B cell (primary cell): Measurements from ENCODE around the gene CEACAM1. TPM values are rescaled to one million over a fixed set of nuclear protein-coding genes. Genes with fewer than 3 reads are reported as not detected.
"Not testable (repeated sequence)": the region's sequence is repeated elsewhere in the genome, so short reads cannot be mapped to it uniquely, and the experiment has no call there.

ENCODE experiments used
- ATAC-seq: fragments of 200-7000 bp; cut with Tn5 transposase; one replicate; pipeline ENCODE4 v1.10.0; 2021; ENCODE audit warnings: low read depth, mild to moderate bottlenecking, moderate number of reproducible peaks, moderate library complexity
- CTCF ChIA-PET: fragments of 350-600 bp; sonication (Branson Sonifier 250); formaldehyde crosslinking; loops from one replicate; lab custom pipeline; 2021; ENCODE audit warnings: antibody characterized with exemption, inconsistent platforms; lab: Charles Lee
- POLR2A ChIA-PET: fragments of 350-600 bp; sonication (Branson Sonifier 250); formaldehyde crosslinking; loops from one replicate; lab custom pipeline; 2021; ENCODE audit warnings: antibody characterized with exemption; lab: Charles Lee
- DNase-seq: peaks from one replicate; pipeline ENCODE4 v3.0.0; 2013
- H2AFZ ChIP-seq: 2 replicates; pipeline ENCODE4 v1.6.1; 2012; ENCODE audit warnings: mild to moderate bottlenecking, low read depth, low read length; ENCODE audit not compliant: insufficient read depth, poor library complexity, severe bottlenecking
- H3K27ac ChIP-seq, 2 donors: 1 replicate in 1 of 2; 2 replicates in 1 of 2; pipeline ENCODE4 v1.5.1; 2012 to 2013; ENCODE audit warnings: low read length in 2 of 2, mild to moderate bottlenecking in 2 of 2, moderate library complexity in 1 of 2
- H3K27me3 ChIP-seq, 4 experiments: fragments of 200-600 bp in 1 of 4; sonication (generic) in 1 of 4; replicated peaks in 1 of 4; 1 replicate in 2 of 4; 2 replicates in 2 of 4; pipeline versions ENCODE4 v1.6.1 to v1.7.0; 2013 to 2016; ENCODE audit warnings: low read length in 3 of 4, mild to moderate bottlenecking in 2 of 4, mixed read lengths in 1 of 4, moderate library complexity in 1 of 4; ENCODE audit not compliant: insufficient read depth in 4 of 4, control insufficient read depth in 3 of 4; ENCODE audit errors: control extremely low read depth in 1 of 4
- H3K36me3 ChIP-seq, 2 experiments: replicated peaks in 1 of 2; 1 replicate in 1 of 2; 2 replicates in 1 of 2; pipeline versions ENCODE4 v1.6.1 to v1.7.1; 2013; ENCODE audit warnings: low read length in 1 of 2; ENCODE audit not compliant: insufficient read depth in 2 of 2, control insufficient read depth in 1 of 2; ENCODE audit errors: control extremely low read depth in 1 of 2, extremely low read depth in 1 of 2
- H3K4me1 ChIP-seq, 2 donors: fragments of 200-600 bp in 1 of 2; sonication (generic) in 1 of 2; 1 replicate in 1 of 2; 2 replicates in 1 of 2; pipeline versions ENCODE4 v1.5.1 to v1.6.1; 2013 to 2017; ENCODE audit warnings: low read length in 2 of 2; ENCODE audit not compliant: control insufficient read depth in 2 of 2, insufficient read depth in 2 of 2
- H3K4me2 ChIP-seq: replicated peaks from 2 replicates; pipeline ENCODE3; 2012; ENCODE audit warnings: mild to moderate bottlenecking, low read depth, low read length; ENCODE audit not compliant: poor library complexity, severe bottlenecking
- H3K4me3 ChIP-seq, 5 experiments: fragments of 200-600 bp in 1 of 5; sonication (generic) in 1 of 5; 1 replicate in 3 of 5; 2 replicates in 2 of 5; pipeline versions ENCODE4 v1.5.1 to v1.7.0; 2011 to 2016; ENCODE audit warnings: low read length in 4 of 5, mild to moderate bottlenecking in 4 of 5, low read depth in 2 of 5, control low read depth in 1 of 5, moderate library complexity in 1 of 5; ENCODE audit not compliant: insufficient read depth in 1 of 5; ENCODE audit errors: control extremely low read depth in 1 of 5, extremely low read depth in 1 of 5
- H3K79me2 ChIP-seq: fragments of 200-600 bp; sonication (generic); one replicate; pipeline ENCODE4 v1.6.0; 2016; ENCODE audit warnings: low read length; ENCODE audit not compliant: control insufficient read depth, insufficient read depth
- H3K9ac ChIP-seq: fragments of 200-600 bp; sonication (generic); 2 replicates; pipeline ENCODE4 v1.6.1; 2017; ENCODE audit warnings: mild to moderate bottlenecking, low read length, moderate library complexity
- H3K9me3 ChIP-seq, 3 donors: one replicate each; pipeline versions ENCODE4 v1.6.1 to v1.7.1; 2013; ENCODE audit warnings: low read length in 2 of 3; ENCODE audit not compliant: control insufficient read depth in 2 of 3, insufficient read depth in 1 of 3; ENCODE audit errors: control extremely low read depth in 1 of 3
- H4K20me1 ChIP-seq: 2 replicates; pipeline ENCODE4 v1.6.0; 2012; ENCODE audit warnings: mild to moderate bottlenecking, low read length; ENCODE audit not compliant: insufficient read depth, control insufficient read depth, poor library complexity, severe bottlenecking
- H3K27ac Mint-ChIP-seq: one replicate; pipeline ENCODE4 v1.8.0; 2021; ENCODE audit warnings: mixed read lengths
- H3K27me3 Mint-ChIP-seq: one replicate; pipeline ENCODE4 v1.8.0; 2021; ENCODE audit warnings: mixed read lengths
- H3K4me1 Mint-ChIP-seq: one replicate; pipeline ENCODE4 v1.8.0; 2021; ENCODE audit warnings: mixed read lengths
- H3K4me3 Mint-ChIP-seq: one replicate; pipeline ENCODE4 v1.8.0; 2021; ENCODE audit warnings: mixed read lengths
- H3K9me3 Mint-ChIP-seq: one replicate; pipeline ENCODE4 v1.8.0; 2022; ENCODE audit warnings: mixed read lengths; ENCODE audit not compliant: insufficient read depth
- EZH2 ChIP-seq: IDR thresholded peaks from 2 replicates; pipeline ENCODE4 v1.6.1; 2012; ENCODE audit warnings: borderline replicate concordance, low read depth, mild to moderate bottlenecking, moderate library complexity, low read length; ENCODE audit not compliant: insufficient read depth, poor library complexity, severe bottlenecking
- WGBS: methylation state at CpG from one replicate; pipeline ENCODE4 v1.1.5; 2013; ENCODE audit warnings: missing lambda C conversion rate; ENCODE audit not compliant: insufficient coverage; 5-methylcytosine and 5-hydroxymethylcytosine counted together
- intact Hi-C: fragments of 100-400 bp; cut with micrococcal nuclease; formaldehyde crosslinking; loops from one replicate; pipeline ENCODE4 v1.10.0; 2022
- polyA plus RNA-seq: library from polyadenylated mRNA; depleted of rRNA; stranded (reverse); fragments of >200 nt; gene quantifications from 2 replicates; pipeline ENCODE4 v1.2.3, GENCODE V29; 2012
- total RNA-seq, 2 donors: library from RNA; stranded (reverse); fragments of 120-200 nt in 1 of 2; gene quantifications; 1 replicate in 1 of 2; 2 replicates in 1 of 2; pipeline versions ENCODE4 v1.2.3 to v1.2.4, GENCODE V29; 2013 to 2022
- TF ChIP-seq, protein P1 (sequence below): fragments of 200-600 bp; IDR thresholded peaks from one replicate; pipeline ENCODE4 v1.8.0; 2022; ENCODE audit warnings: antibody characterized with exemption, mild to moderate bottlenecking

CEACAM1 gene
- total and polyA plus RNA-seq, 2 donors (not counting 1 experiment from before 2014, with no cell fraction given) = 8.8 to 14.6 TPM

DNA sequence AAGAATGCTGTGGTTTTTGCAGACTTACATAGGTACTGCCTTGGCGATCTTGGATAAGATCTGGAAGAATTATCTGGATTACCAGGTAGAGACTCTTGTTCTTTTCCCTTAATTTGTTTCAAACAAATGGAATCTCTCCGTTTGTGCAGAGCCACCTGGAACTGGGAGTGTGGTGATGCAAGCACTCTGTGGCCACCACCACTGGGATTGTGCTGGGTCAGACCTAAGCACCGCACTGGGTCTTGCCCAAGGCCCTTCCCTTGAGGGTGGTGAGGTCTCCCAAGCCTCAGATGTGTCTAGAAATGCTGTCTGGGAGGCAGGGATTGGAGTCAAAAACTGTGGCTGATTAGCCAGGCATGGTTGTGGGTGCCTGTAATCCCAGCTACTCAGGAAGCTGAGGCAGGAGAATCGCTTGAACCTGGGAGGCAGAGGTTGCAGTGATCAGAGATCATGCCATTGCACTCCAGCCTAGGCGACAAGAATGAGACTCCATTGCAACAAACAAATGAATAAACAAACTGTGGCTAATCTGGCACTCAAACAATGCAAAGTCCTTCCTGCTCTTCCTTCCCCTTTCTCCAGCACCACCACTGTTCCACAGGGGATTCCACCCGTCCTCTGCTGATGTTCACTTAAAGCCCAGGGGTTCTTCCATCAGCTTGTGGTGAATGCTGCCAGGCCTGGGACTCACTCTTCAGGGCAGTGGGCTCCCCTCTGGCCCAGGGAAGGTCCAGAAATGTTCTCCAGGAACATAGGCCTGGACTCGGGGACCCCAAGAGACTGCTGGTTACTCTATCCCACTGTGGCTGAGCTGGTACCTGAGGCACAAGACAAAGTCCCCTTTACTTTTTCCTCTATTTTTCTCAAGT lies 10.8 kb upstream of the CEACAM1 start:
- Histone ChIP-seq H3K36me3 (no peaks in the 10 kb centered on the region), H3K9me3 (no peaks in the 10 kb centered on the region), H3K79me2 (no peaks in the 10 kb centered on the region), H3K4me3 (no peak overlapping the region), H3K4me2 (no peak overlapping the region), H3K27ac (no peak overlapping the region), H2AFZ (no peak overlapping the region), H3K9ac (no peak overlapping the region), H3K27me3 (peaks cover 0 to 4% (median 0%) of the 10 kb centered on the region in 4 experiments), H4K20me1 (no peaks in the 10 kb centered on the region), H3K4me1 (no peaks in the 10 kb centered on the region)
- Mint-ChIP-seq H3K27ac (no peak overlapping the region), H3K4me3 (no peak overlapping the region), H3K4me1 (no peaks in the 10 kb centered on the region), H3K9me3 (no peaks in the 10 kb centered on the region), H3K27me3 (peaks cover 3% of the 10 kb centered on the region)
- ATAC-seq = no peak
- no peak for DNase-seq
- 76% methylated on average over 6 of the region's 7 CpGs for WGBS
- ChIA-PET POLR2A (no interaction called here), CTCF (interaction anchor here (0.6 to 1.6 kb wide), 3 partner anchors 53 to 100 kb away, joined by 3 read pairs; no protein-coding TSS in a partner anchor)
- TF ChIP-seq, protein P1, sequence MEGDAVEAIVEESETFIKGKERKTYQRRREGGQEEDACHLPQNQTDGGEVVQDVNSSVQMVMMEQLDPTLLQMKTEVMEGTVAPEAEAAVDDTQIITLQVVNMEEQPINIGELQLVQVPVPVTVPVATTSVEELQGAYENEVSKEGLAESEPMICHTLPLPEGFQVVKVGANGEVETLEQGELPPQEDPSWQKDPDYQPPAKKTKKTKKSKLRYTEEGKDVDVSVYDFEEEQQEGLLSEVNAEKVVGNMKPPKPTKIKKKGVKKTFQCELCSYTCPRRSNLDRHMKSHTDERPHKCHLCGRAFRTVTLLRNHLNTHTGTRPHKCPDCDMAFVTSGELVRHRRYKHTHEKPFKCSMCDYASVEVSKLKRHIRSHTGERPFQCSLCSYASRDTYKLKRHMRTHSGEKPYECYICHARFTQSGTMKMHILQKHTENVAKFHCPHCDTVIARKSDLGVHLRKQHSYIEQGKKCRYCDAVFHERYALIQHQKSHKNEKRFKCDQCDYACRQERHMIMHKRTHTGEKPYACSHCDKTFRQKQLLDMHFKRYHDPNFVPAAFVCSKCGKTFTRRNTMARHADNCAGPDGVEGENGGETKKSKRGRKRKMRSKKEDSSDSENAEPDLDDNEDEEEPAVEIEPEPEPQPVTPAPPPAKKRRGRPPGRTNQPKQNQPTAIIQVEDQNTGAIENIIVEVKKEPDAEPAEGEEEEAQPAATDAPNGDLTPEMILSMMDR = no peak
- TF ChIP-seq EZH2 = no peak
- intact Hi-C loops = no loop called here

DNA sequence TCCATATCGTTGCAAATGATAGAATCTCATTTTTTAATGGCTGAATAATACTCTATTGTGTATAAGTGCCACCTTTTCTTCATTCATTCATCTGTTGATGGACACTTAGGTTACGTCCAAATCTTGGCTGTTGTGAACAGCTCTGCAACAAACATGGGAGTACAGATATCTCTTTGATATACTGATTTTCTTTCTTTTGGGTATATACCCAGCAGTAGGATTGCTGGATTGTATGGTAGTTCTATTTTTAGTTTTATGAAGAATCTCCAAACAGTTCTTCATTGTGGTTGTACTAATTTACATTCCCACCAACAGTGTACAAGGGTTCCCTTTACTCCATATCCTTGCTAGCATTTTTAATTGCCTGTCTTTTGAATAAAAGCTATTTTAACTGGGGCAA lies 7.0 kb upstream of the CEACAM1 start:
- H3K36me3 ChIP-seq, H3K4me1 Mint-ChIP-seq, H3K27ac ChIP-seq, ATAC-seq, H3K4me3 ChIP-seq, intact Hi-C loops, H3K27me3 Mint-ChIP-seq, H3K27me3 ChIP-seq, H3K9me3 Mint-ChIP-seq, DNase-seq, H3K9me3 ChIP-seq, H3K4me3 Mint-ChIP-seq, H4K20me1 ChIP-seq, H3K4me2 ChIP-seq, H3K9ac ChIP-seq, H3K27ac Mint-ChIP-seq, H2AFZ ChIP-seq, H3K4me1 ChIP-seq, H3K79me2 ChIP-seq: not testable (repeated sequence)
- POLR2A ChIA-PET = interaction anchor here (0.7 kb wide), 1 partner anchor 97 kb away, joined by 3 read pairs; no protein-coding TSS in a partner anchor
- CTCF ChIA-PET = interaction anchor here (0.9 to 1.3 kb wide), 5 partner anchors 84 to 97 kb away, joined by 3 to 4 read pairs (median 3); no protein-coding TSS in a partner anchor
- no CpG with 5 or more reads among the region's 2 CpGs for WGBS
